HL-60/S4 treated with retinoic acid at 250 ng/mL for 4 days and 3 days (cell line): ENCODE measurements around the gene SIAH1.
"Not testable (repeated sequence)": the region's sequence is repeated elsewhere in the genome, so short reads cannot be mapped to it uniquely, and the experiment has no call there.

Experiments
- in situ Hi-C: fragments of 300-500 bp; cut with MboI; formaldehyde crosslinking; loops from 2 replicates; pipeline ENCODE4 v1.7.0; 2022; ENCODE audit warnings: low sequenced_read_pairs

The SIAH1 gene, protein sequence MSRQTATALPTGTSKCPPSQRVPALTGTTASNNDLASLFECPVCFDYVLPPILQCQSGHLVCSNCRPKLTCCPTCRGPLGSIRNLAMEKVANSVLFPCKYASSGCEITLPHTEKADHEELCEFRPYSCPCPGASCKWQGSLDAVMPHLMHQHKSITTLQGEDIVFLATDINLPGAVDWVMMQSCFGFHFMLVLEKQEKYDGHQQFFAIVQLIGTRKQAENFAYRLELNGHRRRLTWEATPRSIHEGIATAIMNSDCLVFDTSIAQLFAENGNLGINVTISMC

DNA sequence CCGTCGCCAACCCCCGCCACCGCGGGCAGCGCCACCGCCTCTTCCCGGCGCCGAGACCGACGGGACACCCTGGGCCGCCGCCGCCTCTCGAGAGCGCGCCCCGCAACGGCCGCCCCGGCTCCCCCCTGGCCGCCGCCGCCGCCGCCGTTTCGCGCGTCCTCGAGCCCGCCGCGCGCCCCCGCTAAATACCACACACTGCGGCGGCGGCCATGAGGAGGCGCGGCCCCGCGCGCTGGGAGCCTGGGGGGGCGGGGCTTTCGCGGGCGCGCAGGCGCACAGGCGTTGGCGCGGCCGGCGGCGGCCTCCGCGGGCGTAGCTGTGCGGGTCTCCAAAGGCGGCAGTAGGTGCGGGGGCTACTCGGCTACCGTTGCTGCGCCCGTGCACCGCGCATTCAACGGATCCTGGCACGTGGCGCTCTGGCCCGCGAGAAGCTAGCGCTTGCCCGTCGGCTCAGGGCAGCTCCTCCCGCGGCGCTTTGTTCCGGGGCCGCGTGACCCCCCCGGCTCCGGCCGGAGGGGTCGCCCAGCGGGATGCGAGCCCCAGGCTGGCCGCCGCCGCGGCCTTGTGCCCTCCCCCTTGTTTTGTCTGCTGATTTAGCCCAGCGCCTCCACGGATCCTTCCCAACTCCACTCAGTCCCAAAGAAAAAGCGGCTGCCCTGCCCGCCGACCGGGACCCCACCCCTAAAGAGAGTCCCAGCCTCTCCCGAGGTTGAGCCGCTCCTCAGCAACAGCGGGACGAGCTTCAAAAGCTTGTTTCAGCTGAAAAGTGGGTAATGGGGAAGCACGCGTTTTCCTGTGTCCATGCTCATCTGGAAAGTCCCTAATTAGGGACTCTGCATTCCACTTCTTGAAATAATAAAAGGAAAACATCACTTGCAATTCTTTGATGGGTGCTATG, at the start of gene SIAH1:
Gene SIAH1, minus strand, starts transcription at position 161 of the 898 bp plus-strand sequence. CDS start 22,985 bp downstream, outside the sequence.
- in situ Hi-C loops, result no loop called here

DNA sequence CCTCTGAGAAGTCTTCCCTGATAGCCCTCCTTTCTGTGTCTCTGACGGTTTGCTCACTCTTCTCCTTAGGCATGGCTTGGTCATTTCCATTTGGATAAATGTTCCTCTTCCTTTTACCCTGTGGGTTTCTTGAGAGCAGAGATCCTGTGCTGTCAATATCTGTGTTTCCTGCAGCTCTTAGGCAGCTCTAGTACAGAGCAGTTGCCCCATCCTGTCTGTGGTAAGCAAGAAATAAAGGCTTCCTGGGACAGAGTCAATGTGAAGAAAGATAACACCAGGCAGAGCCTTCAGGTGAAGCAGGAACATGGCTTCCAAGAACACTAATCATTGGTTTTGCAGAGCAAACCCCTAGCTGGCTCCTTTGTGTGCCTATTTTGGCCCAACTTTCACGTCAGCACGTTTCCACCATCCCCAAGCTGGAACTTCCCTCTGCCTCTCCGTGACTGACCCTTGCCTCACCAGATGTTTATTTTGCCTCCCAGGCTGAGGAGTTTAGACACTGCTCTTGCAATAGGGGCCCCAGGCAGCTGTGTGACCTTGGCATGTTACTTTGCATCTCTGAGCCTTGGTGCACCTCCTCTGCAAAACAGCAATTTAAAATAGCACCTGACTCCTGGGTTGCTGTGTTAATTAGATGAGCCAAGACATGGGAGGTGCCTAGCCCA, 49.6 kb upstream of the SIAH1 start:
- in situ Hi-C loops, result no loop called here

DNA sequence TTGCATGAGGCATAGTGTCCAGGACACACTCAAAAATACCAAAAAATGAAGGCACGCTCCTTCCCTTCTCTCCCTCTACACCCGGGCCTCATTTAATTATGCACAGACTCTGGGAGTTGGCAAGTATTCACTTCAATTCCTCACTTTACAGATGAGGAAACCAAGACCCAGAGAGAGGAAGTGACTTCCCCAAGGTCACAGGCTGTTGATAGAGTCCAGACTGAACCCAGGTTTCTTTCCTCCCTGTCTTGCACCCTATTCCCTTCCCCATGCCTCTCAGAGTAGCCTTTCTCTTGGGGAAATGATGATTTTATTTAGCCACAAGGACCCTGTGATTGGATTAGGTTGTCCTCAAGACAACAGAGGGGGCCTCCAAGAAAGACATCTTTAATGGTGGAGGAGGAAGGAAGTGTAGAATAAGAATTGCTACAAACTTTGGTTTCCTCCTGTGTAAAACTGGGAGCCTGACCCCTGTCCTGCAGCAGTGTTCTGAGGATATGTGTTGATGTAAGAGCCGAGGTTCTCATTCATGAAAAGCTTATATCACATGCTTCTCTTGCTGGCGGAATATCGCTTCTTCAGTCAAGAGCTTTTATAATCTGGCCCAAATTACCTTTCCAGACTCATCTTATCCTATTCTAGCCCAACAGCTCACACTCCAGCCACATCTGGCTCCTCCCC, 48.8 kb upstream of the SIAH1 start:
- in situ Hi-C loops, result no loop called here

DNA sequence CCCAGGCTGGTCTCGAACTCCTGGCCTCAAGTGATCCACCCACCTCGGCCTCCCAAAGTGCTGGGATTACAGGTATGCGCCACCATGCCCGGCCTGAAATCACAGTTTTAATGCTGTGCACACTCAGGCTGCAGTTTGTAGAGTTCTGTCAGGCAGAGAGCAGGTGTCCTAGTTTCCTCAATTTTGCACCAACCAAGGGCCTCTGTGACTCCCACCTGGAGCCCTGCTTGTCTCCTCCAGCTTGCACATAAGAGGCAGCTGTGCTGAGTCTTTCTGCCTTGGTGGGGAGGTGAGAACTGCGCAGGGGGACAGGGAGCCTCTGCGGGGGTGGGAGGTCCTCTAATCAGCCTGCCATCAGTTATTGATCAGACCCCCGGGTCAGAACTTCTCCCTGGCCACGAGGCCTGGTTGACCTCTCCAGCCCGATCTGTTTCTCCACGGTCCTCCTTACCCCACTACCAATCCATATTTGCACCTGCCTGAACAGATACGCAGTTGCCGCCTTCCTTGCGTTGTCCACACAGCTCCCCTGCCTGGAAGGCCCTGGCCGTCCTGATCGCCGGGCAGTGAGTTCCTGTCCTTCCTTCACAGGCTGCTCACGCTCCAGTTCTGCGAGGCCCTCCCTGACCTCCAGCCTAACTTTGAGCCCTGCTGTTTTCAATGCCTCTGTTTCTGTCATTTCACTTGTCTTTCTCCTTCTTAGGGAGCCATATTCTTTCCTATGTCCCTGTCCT, 48.1 kb upstream of the SIAH1 start:
- in situ Hi-C loops, result no loop called here

DNA sequence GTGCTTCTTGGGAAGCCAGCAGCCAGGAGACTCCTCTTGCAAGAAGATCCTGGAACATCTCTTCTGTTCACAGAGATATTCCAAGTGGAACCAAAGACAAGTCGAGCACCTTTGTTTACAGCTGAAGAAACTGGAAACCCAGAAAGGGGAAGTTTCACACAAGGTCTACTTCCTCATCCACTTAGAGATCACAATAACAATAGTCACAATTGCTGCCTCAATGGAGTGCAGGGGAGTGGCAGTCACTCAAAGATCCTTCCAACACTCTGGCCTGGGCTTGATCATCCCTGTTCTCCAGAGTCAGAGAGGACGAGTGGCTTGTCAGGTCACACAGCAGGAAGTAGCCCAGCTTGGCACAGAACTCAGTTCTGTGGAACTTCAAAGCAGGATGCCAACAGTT, 46.9 kb upstream of the SIAH1 start:
- in situ Hi-C loops, result no loop called here

DNA sequence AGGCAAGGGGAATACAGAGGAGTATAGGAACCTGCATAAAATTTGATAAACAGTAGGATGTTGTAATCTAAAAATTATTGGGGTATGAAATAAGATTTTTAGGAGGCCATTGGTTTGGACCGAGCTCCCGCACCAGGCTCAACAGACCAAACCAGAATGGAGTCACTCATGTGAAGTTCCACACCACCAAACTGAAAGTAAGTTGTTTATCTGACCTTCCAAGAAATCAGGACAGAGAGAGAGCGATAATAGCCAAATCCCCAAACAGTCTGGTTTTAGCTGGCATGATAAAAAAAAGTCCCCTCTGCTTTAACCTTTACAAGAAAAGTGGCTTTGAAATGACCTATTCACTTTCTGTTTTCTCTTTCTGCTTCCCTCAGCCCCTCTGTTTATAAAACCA, 45.7 kb upstream of the SIAH1 start:
- in situ Hi-C loops, result no loop called here

DNA sequence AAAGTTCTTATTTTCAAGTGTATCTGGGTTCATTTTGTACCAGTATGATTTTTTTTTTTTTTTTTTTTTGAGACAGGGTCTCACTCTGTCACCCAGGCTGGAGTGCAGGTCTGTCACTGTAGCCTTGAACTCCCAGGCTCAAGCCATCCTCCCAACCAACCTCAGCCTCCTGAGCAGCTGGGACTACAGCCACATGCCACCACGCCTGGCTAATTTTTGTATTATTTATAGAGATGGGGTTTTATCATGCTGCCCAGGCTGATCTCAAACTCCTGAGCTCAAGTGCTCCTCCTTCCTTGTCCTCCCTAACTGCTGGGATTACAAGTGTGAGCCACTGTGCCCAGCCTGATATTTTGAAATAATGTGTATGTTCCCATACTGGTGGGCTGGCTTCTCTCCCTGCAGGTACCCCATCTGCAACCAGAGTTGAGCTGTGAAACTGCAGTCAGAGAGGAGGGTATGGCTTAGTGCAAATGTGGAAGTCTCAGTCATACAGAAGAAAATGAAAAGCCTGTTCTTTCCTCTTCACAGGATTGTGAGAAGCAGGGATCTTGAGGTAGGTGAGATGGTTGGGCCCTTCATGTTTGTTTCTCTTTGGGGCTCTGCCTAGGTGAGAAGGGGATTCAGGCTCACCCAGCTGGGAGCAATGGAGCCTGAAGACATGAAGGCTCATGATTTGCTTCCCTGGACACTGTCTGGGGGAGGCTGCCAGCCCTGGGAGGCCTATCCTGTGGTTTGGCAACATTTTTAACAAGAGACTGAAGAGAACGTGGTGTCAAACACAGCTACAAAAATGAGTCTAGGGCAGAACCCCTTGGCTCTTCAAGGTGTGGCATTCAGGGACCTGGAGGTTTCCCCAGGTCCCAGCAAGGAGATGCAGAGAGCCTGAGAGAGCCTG, 41.3 kb upstream of the SIAH1 start:
- in situ Hi-C loops, result no loop called here

DNA sequence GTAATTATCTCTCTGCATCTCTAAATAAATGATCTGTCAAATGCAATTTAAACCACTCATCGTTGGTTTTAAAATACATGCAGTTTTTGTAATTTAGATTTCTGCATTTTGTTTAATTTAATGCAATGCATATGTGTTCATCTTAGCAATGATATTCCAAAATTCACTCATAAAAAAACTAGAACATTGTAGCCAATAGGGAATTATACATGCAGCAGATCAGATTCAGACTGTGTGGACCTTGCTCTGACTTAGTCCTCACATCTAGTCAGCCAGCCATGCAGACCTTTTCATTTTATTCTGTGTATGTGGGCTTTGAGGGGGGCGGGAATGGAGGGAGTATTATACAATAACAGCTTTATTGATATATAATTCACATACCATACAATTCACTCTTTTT, 37.3 kb upstream of the SIAH1 start:
- in situ Hi-C loops, result no loop called here

DNA sequence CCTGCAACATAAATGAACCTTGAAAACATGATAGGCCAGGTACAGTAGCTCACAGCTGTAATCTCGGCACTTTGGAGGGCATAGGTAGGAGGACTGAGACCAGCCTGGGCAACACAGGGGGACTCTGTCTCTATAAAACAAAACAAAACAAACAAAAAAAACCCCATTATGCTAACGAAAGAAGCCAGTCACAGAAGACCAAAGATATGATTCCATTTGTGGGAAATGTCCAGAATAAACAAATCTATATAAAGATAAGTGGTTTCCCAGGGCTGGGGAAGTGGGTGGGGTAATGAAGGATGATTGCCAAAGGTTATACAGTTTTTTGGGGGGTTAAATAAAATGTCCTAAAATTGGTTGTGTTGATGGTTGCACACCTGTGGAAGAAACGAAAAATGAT, 36.5 kb upstream of the SIAH1 start:
- in situ Hi-C loops, result no loop called here

DNA sequence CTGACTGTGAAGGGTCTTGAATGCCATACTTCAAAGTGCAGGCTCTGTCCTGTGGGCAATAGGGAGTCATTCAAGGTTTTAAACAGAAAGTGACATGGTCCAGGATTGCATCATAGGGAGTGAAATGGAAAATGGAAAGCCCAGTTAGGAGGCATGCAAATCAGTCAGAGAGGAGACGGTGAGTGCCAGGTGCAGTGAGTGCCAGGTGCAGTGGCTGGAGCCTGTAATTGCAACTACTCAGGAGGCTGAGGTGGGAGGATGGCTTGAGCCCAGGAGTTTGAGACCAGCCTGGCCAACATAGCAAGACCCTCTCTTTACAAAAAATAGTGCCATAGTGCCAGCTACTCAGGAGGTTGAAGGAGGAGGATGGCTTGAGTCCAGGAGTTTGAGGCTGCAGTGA, 35.2 kb upstream of the SIAH1 start:
- in situ Hi-C loops, result no loop called here

DNA sequence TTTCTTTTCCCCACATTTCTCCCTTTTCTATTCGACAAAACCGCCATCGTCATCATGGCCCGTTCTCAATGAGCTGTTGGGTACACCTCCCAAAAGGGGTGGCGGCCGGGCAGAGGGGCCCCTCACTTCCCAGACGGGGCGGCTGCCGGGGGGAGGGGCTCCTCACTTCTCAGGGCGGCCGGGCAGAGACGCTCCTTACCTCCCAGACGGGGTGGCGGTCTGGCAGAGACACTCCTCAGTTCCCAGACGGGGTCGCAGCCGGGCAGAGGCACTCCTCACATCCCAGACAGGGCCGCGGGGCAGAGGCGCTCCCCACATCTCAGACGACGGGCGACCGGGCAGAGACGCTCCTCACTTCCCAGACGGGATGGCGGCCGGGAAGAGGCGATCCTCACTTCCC, 31.4 kb upstream of the SIAH1 start:
- in situ Hi-C loops, result not testable (repeated sequence)

DNA sequence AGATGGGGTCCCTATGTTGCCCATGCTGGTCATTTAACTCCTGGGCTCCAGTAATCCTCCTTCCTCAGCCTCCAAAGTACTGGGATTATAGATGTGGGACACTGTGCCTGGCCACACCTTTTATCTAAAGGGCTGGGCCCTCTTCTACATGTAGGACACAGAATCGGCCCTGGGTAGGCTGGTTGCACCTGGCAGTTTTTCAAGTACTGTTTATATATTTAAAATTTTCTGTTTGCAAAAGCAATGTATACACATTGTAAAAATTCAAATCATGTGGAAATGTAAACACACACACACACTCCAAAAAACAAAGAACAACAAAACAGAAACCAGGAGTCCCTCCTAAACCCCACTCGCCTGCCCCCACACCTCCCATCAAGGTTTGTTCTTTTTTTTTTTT, 28.1 kb upstream of the SIAH1 start:
- in situ Hi-C loops, result no loop called here

DNA sequence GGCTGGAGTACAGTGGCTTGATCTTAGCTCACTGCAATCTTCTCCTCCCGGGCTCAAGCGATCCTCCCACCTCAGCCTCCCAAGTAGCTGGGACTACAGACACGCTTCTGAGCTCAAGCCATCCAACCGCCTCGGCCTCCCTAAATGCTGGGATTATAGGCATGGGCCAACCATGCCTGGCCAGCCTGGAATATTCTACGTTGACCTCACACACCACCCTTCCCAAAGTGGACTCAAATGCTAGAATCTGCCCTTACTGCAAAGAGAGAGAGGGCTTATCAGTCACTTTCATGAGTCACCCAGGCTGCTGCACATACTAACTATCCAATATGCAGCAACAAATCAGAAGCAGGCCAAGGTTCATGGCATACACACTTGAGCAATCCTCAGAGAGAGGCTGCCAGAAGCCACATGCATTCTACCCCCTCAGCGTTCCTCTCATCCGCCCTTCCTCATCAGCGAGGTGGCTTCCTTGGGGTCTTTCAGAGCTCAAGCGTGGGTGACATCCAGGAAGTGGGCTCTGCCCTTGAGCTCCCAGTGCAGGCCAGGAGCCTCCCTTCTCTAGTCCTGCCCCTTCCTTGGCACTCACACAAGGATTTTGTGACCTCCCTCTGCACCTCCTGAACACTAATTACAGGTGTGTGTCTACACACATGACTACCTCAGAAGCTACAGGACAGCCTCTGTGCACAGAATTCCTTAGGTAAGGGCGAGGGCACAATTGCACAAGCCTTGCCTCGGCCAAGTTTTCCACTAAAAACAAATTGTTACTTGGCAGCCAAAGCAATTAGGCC, 24.8 kb upstream of the SIAH1 start:
- in situ Hi-C loops, result no loop called here

DNA sequence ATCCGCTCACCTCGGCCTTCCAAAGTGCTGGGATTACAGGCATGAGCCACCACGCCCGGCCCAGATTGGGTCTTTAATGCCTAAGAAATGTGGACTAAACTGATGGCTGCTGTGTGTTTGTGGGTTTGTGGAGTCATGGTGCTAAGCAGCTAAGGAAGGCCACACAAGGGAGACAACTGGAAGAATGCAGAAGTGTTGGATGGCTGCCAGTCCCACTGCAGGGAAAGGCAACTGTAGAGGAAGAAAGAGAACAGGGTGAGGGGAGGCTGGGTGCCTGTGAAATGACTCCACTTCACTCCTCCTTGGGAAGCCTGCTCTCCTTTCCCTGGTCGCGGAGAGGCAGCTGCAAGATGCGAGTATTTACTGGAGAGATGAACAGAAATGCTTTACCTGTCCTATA, 23.5 kb upstream of the SIAH1 start:
- in situ Hi-C loops, result no loop called here

DNA sequence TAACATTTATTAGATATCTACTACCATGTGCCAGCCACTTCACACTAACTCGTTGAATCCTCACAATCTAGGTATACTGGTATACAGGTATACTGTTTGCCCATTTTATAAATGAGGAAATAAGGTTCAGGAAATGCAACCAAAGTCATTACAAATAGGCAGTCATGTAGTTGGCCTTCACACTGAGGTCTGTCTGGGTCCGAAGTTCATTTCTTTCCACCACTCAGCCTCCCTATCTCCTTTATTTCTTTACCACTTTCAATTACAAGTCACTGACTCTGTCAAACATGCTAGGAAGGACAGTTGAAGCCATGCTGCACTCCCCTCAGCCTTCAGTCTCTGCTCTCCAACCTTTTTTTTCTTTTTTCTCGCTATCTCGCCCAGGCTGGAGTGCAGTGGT, 20.7 kb upstream of the SIAH1 start:
- in situ Hi-C loops, result no loop called here

DNA sequence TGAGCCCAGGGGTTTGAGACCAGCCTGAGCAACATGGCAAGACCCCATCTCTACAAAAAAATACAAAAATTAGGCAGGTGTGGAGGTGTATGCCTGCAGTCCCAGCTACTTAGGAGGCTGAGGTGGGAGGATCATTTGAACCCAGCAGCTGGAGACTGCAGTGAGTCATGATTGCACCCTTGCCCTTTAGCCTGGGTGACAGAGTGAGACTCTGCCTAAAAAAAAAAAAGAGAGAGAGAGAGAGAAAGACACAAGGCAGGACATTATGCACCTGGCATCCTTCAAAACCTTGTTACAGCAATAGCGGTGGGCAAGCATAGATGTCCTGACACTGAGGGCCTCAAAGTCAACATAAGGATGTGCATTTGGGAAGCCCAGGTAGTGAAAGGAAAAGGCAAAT, 19.9 kb upstream of the SIAH1 start:
- in situ Hi-C loops, result no loop called here

DNA sequence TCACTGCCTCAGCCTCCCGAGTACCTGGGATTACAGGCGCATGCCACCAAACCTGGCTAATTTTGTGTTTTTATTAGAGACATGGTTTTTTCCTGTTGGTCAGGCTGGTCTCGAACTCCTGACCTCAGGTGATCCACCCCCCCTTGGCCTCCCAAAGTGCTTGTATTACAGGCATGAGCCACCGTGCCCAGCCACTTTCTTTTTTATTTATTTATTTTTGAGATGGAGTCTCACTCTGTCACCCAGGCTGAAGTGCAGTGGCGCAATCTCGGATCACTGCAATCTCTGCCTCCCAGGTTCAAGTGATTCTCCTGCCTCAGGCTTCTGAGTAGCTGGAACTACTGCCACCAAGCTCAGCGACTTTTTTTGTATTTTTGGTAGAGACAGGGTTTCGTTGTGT, 17.3 kb upstream of the SIAH1 start:
- in situ Hi-C loops, result not testable (repeated sequence)

DNA sequence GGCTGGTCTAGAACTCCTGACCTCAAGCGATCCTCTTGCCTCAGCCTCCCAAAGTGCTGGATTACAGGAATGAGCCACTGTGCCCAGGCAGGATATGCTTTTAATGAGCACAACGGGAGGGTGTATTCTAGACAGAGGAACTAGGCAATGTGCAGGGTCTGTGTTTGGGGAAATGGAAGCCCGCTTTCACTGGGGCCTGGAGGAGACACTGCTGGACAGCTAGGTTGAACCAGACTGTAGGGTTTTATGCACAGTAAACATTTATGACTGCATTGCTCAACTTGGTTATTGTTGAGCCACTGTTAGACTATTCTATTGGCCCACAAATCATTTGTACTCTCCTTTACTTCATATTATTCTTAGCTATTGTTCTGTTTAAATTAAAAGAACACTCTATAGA, 10.2 kb upstream of the SIAH1 start:
- in situ Hi-C loops, result no loop called here

DNA sequence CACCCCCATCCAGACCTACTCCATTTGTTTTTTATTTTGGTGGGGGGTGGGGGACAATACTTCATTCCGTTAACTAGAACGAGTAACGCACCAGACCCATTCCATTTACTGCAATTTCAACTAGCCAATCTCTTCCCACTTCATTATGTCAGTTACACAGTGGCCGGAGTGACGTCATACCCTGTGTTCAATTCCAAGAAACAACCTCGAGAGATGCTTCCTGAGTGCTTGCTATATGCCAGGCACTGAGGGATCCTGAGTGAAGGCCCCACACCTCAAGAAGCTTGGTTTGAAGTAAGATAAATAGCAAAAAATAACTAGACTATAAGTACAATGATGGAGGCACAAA, 9.1 kb upstream of the SIAH1 start:
- in situ Hi-C loops, result no loop called here
